ENCODE results near the gene PLLP. TPM values are rescaled to one million over a fixed set of nuclear protein-coding genes. Genes with fewer than 3 reads are reported as not detected.
A peak's percentile ranks its signal among the peaks of the same experiment; 100 is the strongest.

The PLLP gene
- total RNA-seq, 1 donor from 2014 or later: 44.0 TPM

GRCh38 chr16:57303021-57303909, 18.8 kb upstream of the PLLP start:
- TF ChIP-seq POLR2A (IDR thresholded peaks at IDR 0.05) (no peak), POLR2AphosphoS5 (IDR thresholded peaks at IDR 0.05; ENCODE audit: insufficient read depth in 1 of 2, low read depth in 1 of 2) (no peak), CTCF (IDR thresholded peaks at IDR 0.05) (no peak)
- peak in 1 of 2 donors; percentile 56 for DNase-seq (ENCODE audit: extremely low spot score in 2 of 2)
- Histone ChIP-seq H3K36me3 (no peaks in the 10 kb centered on the region), H3K27ac (peak overlapping the region; percentile 65), H3K27me3 (no peaks in the 10 kb centered on the region), H3K4me1 (peaks cover 16% of the 10 kb centered on the region), H3K4me3 (no peak overlapping the region), H3K9me3 (no peaks in the 10 kb centered on the region)
- intact Hi-C loops (cut with DNase I): loop anchor here (5.0 to 10.0 kb wide), 2 partner anchors 69 to 232 kb away; partner anchors contain the start of genes CCDC102A and CX3CL1

GRCh38 chr16:57301126-57301817, 16.8 kb upstream of the PLLP start:
- Histone ChIP-seq H3K36me3 (no peaks in the 10 kb centered on the region), H3K4me1 (peaks cover 16% of the 10 kb centered on the region), H3K4me3 (peak overlapping the region; percentile 30 to 56), H3K9me3 (no peaks in the 10 kb centered on the region), H3K27me3 (no peaks in the 10 kb centered on the region), H3K27ac (peak overlapping the region; percentile 23)
- DNase-seq (ENCODE audit: extremely low spot score in 2 of 2): no peak
- TF ChIP-seq POLR2A (IDR thresholded peaks at IDR 0.05) (no peak), POLR2AphosphoS5 (IDR thresholded peaks at IDR 0.05; ENCODE audit: insufficient read depth in 1 of 2, low read depth in 1 of 2) (no peak), CTCF (IDR thresholded peaks at IDR 0.05) (no peak)
- intact Hi-C loops (cut with DNase I): loop anchor here (2.0 to 10.0 kb wide), 3 partner anchors 71 to 234 kb away; partner anchors contain the start of genes CCDC102A and CX3CL1

GRCh38 chr16:57300387-57301125, 16.1 kb upstream of the PLLP start:
- Histone ChIP-seq H3K4me3 (peak overlapping the region; percentile 46 to 56), H3K27me3 (no peaks in the 10 kb centered on the region), H3K36me3 (no peaks in the 10 kb centered on the region), H3K9me3 (no peaks in the 10 kb centered on the region), H3K4me1 (peaks cover 16% of the 10 kb centered on the region), H3K27ac (peak overlapping the region; percentile 98)
- TF ChIP-seq POLR2A (IDR thresholded peaks at IDR 0.05): no peak
- TF ChIP-seq POLR2AphosphoS5 (IDR thresholded peaks at IDR 0.05; ENCODE audit: insufficient read depth in 1 of 2, low read depth in 1 of 2): peak; percentile 76 to 99
- TF ChIP-seq CTCF (IDR thresholded peaks at IDR 0.05): peak; percentile 91 to 99 (median 97)
- intact Hi-C loops (cut with DNase I): loop anchor here (2.0 to 10.0 kb wide), 3 partner anchors 72 to 234 kb away; partner anchors contain the start of genes CCDC102A and CX3CL1
- DNase-seq (ENCODE audit: extremely low spot score in 2 of 2): peak; percentile 99 to 100

GRCh38 chr16:57299719-57300386, 15.4 kb upstream of the PLLP start:
- H3K4me3 ChIP-seq: peak overlapping the region; percentile 46 to 56
- H3K36me3 ChIP-seq: no peaks in the 10 kb centered on the region
- H3K27ac ChIP-seq: peak overlapping the region; percentile 98
- H3K4me1 ChIP-seq: peaks cover 16% of the 10 kb centered on the region
- intact Hi-C loops (cut with DNase I): loop anchor here (2.0 to 10.0 kb wide), 3 partner anchors 72 to 235 kb away; partner anchors contain the start of genes CCDC102A and CX3CL1
- H3K27me3 ChIP-seq: no peaks in the 10 kb centered on the region
- H3K9me3 ChIP-seq: no peaks in the 10 kb centered on the region
- TF ChIP-seq POLR2A (IDR thresholded peaks at IDR 0.05) (no peak), POLR2AphosphoS5 (IDR thresholded peaks at IDR 0.05; ENCODE audit: insufficient read depth in 1 of 2, low read depth in 1 of 2) (peak; percentile 53 to 60), CTCF (IDR thresholded peaks at IDR 0.05) (peak in 2 of 3 experiments; percentile 15 to 66)
- DNase-seq (ENCODE audit: extremely low spot score in 2 of 2): peak in 1 of 2 donors; percentile 97
